HG03159 (cell line): ENCODE results near the gene MRPL3.
"Not testable (repeated sequence)": the region's sequence is repeated elsewhere in the genome, so short reads cannot be mapped to it uniquely, and the experiment has no call there.

Source experiments
- ATAC-seq: cut with Tn5 transposase; IDR thresholded peaks from one replicate; pipeline ENCODE4 v1.9.1; 2021; ENCODE audit warnings: mild to moderate bottlenecking, moderate library complexity; ENCODE audit not compliant: unreplicated experiment

MRPL3 gene

DNA sequence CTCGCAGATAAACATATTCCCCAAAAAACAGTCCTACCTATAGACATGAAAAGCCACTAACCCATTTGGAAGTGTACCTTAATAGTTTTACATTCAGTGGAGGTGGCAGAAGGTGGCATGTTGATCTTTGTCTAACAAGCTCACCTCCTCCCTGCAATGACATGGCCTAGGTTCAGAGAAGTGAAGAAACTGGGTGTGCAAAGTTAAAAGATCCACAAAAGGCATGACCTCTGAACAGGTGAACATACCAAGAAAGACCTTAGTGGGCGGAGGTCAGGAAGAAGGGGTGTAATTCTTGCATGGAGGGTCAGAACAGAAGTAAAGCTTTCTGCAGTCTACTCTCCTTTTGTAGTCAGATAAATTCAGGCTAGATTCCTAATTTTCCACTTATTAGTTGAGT is 822 bp downstream of the MRPL3 start:
- ATAC-seq: no peak

GRCh38 chr3:131494706-131495105 is 8.1 kb downstream of the MRPL3 start:
- no peak for ATAC-seq

DNA sequence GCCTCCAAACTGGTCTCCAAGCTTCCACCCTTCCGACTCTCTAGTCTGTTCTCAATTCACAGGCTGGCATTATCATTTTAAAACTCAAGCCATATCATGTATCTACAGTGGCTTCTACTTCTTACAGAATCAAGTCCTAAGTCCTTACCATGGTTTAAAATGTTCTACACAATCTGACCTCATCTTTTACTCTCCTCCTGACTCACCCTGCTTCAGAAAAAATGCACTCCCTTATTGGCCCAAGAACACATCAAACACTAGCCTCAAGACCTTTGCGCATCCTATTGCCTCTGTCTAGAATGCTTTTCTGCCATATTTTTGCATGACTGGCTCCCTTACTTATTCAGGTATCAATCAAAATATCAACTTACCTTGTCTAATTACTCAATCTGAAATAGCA is 11.0 kb downstream of the MRPL3 start:
- ATAC-seq: no peak

- no peak for ATAC-seq
Observed at GRCh38 chr3:131491084-131491483, 11.7 kb downstream of the MRPL3 start.

- ATAC-seq: not testable (repeated sequence)
Observed at GRCh38 chr3:131486545-131486944, 16.2 kb downstream of the MRPL3 start.

- ATAC-seq: no peak
Observed at GRCh38 chr3:131485119-131485518, 17.7 kb downstream of the MRPL3 start.

DNA sequence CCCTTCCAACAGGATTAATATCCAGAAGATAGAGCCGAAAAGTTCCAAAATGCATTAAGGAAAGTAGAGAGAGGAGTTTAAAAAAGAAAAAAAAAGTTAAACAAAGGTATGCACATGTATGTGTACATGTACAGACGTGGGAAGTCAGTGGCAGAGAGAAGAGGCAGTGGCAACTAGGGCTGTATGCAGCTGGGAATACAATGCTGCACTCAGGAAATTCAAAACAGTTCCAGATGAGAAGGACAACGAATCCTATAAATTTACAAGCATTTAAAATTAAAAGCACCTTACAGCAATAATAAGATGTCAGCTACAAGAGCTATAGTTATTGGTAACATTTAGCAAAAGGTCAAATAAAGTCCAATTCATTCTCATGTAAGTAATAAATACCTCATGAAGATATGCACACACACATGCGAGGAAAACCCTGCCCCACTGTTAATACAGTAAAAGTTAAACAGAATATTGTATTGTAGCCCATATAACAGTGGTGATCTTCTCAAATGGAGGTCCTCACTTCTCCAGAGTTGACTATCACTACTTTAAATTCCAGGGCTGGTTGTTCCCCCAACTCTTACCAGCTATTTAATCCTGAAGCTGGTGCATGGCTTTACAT is 18.2 kb downstream of the MRPL3 start:
- no peak for ATAC-seq

DNA sequence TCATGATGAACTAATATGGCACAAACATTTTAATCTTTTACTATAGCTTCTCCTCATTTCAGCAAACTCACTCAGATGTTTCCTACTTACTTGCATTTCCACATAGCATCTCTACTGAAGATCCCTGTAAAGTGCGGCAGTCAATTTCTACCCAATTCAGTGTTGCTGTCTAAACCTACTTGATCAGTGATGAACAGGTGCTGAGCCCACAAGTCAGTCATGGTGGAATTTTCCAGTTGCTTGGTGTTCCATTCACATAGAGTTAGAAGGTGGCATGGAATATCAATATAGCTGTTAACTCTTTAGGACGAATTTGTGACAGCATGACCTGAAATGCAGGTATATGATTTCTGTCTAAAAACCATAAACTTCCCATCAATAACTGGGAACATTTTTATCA is 22.7 kb downstream of the MRPL3 start:
- ATAC-seq: no peak

DNA sequence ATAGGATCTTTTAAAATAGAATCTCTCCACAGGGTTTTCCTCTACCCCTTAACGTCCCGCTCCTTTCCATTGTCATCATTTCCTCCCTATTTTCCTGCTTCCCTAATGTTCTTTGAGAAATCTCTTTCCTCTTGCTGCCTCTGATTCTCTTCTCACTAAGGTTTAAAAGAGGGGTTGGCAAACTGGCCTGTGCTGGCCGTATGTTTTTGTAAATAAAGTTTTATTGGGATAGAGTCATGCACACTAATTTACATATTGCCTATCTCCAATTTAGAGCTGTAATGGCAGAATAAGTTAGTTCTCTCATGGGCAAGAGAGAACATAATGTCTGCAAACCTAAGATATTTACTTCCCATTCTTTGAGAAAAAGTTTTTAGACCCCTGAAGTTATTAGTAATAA is 25.0 kb downstream of the MRPL3 start:
- no peak for ATAC-seq

- ATAC-seq: no peak
Observed at GRCh38 chr3:131474115-131474514, 28.7 kb downstream of the MRPL3 start.

DNA sequence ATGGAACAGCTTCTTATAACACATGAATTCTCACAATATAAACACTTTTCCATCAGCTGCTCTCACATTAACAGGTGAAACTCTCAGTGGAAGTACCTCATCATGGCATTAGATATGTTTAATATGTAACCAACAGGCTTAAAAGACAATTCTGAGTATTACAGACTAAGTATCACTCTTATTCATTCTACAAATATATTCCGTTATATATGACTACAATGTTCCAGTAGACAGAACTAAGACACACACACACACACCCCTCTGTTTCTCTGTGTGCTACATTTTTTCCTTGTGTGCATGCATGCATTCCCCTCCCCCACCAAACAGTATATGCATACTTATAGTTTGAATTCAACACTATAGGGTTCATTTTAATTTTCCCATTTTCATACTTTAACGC is 32.4 kb downstream of the MRPL3 start:
- ATAC-seq: no peak

DNA sequence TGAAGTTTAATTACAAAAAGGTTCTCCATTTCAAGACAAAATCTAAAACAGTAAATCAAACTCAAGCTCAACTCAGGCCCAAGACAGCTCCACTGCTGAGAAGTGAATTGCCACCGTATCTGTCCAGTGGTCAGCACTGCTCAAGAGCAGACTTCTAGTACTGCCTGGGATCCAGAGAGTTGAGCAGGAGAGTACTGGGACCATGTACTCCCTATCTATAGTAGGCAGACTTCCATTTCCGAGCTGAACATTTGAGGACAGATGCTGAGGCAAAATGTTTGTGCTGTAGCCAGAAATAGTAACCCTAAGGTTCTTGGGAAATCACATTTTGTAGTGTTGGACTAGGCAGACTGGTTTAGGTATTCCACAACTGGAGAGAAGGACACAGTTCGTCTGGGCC is 44.1 kb downstream of the MRPL3 start:
- no peak for ATAC-seq

GRCh38 chr3:131457220-131457619 is 45.6 kb downstream of the MRPL3 start:
- ATAC-seq: no peak

DNA sequence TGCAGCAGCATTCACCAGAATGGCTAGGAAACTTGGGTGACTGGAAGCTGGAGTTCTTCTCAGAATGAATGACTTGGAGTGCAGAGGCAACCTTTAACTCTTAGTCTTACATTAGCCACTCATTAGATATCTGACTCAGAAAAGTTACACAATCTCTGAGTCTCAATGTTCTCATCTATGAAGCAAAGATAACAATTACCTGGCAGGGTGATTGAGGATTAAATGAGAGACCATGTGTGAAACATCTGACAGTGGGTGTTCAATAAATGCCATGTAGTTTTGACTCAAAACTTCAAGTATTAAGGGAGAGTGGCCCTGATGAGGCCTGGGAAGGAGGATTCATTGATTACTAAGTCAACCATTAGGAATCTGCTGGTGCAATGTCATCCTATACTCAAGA is 48.3 kb downstream of the MRPL3 start:
- no peak for ATAC-seq

DNA sequence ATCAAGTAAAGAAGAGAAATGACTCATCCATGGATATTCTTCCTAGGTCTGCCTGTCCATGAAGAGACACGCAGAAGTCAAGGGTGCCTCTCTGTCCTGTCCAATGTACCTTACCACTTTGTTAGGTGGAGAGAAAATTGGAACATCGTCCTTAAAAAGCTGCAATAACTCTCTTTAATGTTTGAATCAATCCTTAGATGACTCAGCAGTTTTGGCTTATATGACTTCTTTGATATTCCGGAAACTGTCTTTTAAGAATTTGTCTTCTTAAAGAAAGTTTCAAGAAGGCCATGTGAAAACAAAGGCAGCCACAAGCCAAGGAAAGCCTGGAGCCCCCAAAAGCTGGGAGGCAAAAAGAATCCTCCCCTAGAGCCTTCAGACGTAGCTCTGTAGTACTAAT is 49.2 kb downstream of the MRPL3 start:
- ATAC-seq: no peak

DNA sequence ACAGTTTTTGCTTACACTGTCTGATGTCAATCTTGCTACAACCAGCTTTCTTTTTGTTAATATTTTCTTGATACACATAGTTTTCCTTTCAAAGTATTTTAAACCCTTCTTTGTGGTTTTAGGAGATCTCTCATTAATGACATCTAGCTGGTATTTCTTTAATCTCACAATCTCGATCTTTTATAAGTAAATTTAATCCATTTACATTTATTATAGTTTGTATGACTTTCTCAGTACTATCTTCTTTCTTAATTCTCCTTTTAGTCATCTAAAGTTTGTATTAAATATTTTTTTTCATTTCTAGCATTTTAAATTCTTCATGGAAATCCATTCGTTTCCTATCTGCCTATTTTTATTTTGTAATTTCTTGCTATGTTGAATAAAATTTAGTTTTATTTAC is 55.4 kb downstream of the MRPL3 start:
- ATAC-seq: no peak

GRCh38 chr3:131444180-131444579 is 58.6 kb downstream of the MRPL3 start:
- no peak for ATAC-seq

DNA sequence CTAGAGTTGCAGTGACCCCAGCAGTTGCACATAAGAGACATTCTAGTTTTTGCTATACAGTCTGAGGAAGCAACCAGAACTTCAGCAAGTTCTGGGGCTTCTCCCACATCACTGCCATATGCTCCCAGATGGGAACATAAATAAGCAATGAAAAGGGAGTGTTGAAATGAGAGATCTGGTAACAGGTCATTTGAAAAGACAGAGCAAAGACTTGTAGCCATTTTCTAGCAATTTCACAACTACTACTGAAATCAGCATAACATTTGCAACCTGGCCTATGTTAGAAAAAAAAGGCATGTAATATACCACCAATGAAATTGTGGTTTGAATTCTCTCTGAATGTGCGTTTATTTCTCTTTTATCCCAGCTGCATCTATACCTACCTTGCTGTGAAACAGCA is 63.7 kb downstream of the MRPL3 start:
- no peak for ATAC-seq

- ATAC-seq: no peak
Observed at GRCh38 chr3:131435000-131435399, 67.8 kb downstream of the MRPL3 start.

- ATAC-seq: no peak
Observed at GRCh38 chr3:131432441-131432840, 70.3 kb downstream of the MRPL3 start.

DNA sequence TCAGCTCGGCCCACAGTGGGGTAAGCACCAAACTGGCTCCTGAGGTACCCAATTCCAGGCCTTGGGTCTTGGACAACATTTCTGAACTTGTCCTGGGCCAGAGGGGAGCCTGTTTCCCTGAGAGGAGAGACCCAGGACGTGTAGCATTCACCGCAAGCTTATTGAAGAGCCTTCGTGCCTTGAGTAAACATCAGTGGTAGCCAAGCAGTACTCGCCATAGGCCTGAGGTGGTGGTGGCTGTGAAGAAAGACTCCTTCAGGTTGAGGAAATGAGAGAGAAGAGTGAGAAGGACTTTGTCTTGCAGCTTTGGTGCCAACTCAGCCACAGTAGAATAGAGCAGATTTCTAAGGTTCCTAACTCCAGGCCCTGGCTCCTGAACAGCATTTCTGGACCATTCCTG is 71.0 kb downstream of the MRPL3 start:
- ATAC-seq: no peak

DNA sequence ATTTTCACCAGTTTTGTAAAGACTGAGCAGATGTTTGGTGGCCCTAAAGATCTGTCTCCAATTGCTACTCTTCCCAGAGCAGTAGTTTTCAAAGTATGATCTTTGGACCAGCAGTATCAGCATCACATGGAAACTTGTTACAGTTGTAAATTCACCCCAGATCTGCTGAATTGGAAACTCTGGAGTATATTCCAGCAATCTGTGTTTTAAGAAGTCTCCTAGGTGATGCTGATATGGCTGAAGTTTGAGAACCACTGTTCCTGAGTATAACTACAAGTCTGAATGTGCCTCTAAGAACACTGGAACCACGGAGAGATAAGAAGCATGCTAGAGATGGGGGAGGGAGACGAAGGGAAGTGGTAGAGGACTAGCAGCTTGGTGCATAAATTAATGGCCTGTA is 75.5 kb downstream of the MRPL3 start:
- no peak for ATAC-seq

DNA sequence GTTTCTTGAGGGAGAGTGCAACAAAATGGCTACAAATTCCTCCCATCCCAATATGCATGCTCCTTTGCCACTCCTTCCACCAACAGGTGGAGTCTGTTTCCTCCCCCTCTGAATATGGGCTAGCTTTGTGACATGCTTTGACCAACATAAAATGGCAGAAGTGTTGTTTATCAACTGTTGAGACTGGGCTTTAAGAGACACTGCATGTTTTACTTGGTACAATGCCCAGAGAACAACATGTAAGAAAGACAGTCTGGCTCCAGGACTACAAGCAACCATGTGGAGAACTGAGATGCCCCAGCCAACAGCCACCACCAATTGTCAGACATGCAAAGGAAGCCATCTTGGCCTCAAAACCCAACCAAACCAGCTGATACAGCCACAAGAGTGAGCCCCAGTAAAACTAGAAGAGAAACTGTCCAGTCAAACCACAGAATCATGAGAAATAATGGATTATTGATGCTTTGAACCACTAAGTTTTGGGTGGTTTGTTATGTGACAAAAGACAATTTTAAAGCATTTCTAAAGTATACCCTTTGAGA is 80.7 kb downstream of the MRPL3 start:
- ATAC-seq: no peak
